HG03095 (cell line): ENCODE results near the gene STXBP6.

Source experiments
- ATAC-seq: cut with Tn5 transposase; IDR thresholded peaks from one replicate; pipeline ENCODE4 v1.9.1; 2021; ENCODE audit warnings: moderate library complexity; ENCODE audit not compliant: unreplicated experiment

Gene STXBP6

GRCh38 chr14:24866067-24866639 is 183.8 kb downstream of the STXBP6 start:
- no peak for ATAC-seq

GRCh38 chr14:24863968-24864684 is 185.8 kb downstream of the STXBP6 start:
- no peak for ATAC-seq

- ATAC-seq, result no peak
These were observed 188.8 kb downstream of the STXBP6 start for GRCh38 chr14:24861083-24861630.

- no peak for ATAC-seq
These were observed 190.4 kb downstream of the STXBP6 start for GRCh38 chr14:24859559-24859958.

GRCh38 chr14:24858684-24859083 is 191.3 kb downstream of the STXBP6 start:
- no peak for ATAC-seq

GRCh38 chr14:24858052-24858451 is 191.9 kb downstream of the STXBP6 start:
- ATAC-seq, result no peak

- ATAC-seq, result no peak
These were observed 192.7 kb downstream of the STXBP6 start for GRCh38 chr14:24857277-24857676.

GRCh38 chr14:24853446-24853845 is 196.5 kb downstream of the STXBP6 start:
- no peak for ATAC-seq

- no peak for ATAC-seq
These were observed 197.5 kb downstream of the STXBP6 start for GRCh38 chr14:24852312-24853060.

GRCh38 chr14:24851837-24852236 is 198.1 kb downstream of the STXBP6 start:
- ATAC-seq, result no peak

- no peak for ATAC-seq
These were observed 198.5 kb downstream of the STXBP6 start for GRCh38 chr14:24851406-24851805.

- no peak for ATAC-seq
These were observed 199.9 kb downstream of the STXBP6 start for GRCh38 chr14:24850072-24850471.

- no peak for ATAC-seq
These were observed 200.5 kb downstream of the STXBP6 start for GRCh38 chr14:24849471-24849870.

- no peak for ATAC-seq
These were observed 201.7 kb downstream of the STXBP6 start for GRCh38 chr14:24848102-24848790.

GRCh38 chr14:24847568-24848095 is 202.3 kb downstream of the STXBP6 start:
- ATAC-seq, result no peak

GRCh38 chr14:24846261-24846660 is 203.7 kb downstream of the STXBP6 start:
- no peak for ATAC-seq

- ATAC-seq, result no peak
These were observed 204.1 kb downstream of the STXBP6 start for GRCh38 chr14:24845851-24846250.

GRCh38 chr14:24844011-24844410 is 205.9 kb downstream of the STXBP6 start:
- ATAC-seq, result no peak

GRCh38 chr14:24843494-24843893 is 206.5 kb downstream of the STXBP6 start:
- ATAC-seq, result peak; percentile 90

- ATAC-seq, result no peak
These were observed 209.6 kb downstream of the STXBP6 start for GRCh38 chr14:24840204-24840893.
